ENCODE data around the gene AARS1. TPM values are rescaled to one million over a fixed set of nuclear protein-coding genes. Genes with fewer than 3 reads are reported as not detected.
A peak's percentile ranks its signal among the peaks of the same experiment; 100 is the strongest.
"Not testable (repeated sequence)": the region's sequence is repeated elsewhere in the genome, so short reads cannot be mapped to it uniquely, and the experiment has no call there.

The AARS1 gene
- total RNA-seq, 2 donors from 2014 or later: 68.0 to 69.4 TPM

DNA sequence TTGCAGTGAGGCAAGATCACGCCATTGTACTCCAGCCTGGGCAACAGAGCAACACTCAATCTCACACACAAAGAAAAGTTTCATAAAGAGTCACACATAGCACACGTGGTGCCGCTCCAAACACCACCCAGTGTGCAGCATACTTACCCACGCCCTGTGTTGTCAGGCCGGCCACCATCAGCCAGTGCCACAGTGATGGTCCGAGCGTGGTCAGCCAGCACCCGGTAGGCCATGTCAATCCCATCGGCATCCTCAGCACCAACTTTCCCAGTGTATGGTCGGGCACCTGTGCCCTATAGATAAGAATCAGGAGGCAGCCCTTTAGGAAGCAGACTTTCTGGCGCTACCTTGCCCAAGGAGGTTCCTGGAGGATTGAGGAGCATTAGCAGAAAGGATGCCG, 19.8 kb downstream of the AARS1 start:
- Histone ChIP-seq H3K36me3 (peaks cover 76% of the 10 kb centered on the region), H3K4me3 (no peak overlapping the region), H3K9me3 (no peaks in the 10 kb centered on the region), H3K27me3 (replicated peaks; ENCODE audit: insufficient read depth) (no peaks in the 10 kb centered on the region), H3K4me1 (ENCODE audit: control insufficient read depth in 1 of 2, low read depth in 2 of 2) (no peaks in the 10 kb centered on the region), H3K27ac (no peak overlapping the region)
- TF ChIP-seq, protein P1, sequence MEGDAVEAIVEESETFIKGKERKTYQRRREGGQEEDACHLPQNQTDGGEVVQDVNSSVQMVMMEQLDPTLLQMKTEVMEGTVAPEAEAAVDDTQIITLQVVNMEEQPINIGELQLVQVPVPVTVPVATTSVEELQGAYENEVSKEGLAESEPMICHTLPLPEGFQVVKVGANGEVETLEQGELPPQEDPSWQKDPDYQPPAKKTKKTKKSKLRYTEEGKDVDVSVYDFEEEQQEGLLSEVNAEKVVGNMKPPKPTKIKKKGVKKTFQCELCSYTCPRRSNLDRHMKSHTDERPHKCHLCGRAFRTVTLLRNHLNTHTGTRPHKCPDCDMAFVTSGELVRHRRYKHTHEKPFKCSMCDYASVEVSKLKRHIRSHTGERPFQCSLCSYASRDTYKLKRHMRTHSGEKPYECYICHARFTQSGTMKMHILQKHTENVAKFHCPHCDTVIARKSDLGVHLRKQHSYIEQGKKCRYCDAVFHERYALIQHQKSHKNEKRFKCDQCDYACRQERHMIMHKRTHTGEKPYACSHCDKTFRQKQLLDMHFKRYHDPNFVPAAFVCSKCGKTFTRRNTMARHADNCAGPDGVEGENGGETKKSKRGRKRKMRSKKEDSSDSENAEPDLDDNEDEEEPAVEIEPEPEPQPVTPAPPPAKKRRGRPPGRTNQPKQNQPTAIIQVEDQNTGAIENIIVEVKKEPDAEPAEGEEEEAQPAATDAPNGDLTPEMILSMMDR (IDR thresholded peaks at IDR 0.05): no peak
- DNase-seq (ENCODE audit: low spot score) (no peak), ATAC-seq (ENCODE audit: insufficient number of reproducible peaks, low FRiP score, low read depth) (no peak)

DNA sequence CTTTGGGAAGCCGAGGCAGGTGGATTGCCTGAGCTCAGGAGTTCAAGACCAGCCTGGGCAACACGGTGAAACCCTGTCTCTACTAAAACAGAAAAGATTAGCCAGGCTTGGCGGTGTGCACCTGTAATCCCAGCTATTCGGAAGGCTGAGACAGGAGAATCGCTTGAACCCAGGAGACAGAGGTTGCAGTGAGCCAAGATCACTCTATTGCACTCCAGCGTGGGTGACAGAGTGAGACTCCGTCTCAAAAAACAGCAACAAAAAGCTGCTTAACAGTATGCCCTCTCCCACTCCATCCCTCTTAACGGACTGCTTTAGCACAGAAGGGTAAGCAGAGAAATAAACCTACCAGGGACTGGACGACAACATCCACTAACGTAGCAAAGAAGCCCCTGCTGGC, 21.4 kb downstream of the AARS1 start:
- not testable (repeated sequence) for H3K4me3 ChIP-seq; H3K9me3 ChIP-seq; H3K27ac ChIP-seq; DNase-seq (ENCODE audit: low spot score); H3K4me1 ChIP-seq (ENCODE audit: control insufficient read depth in 1 of 2, low read depth in 2 of 2); ATAC-seq (ENCODE audit: insufficient number of reproducible peaks, low FRiP score, low read depth); H3K27me3 ChIP-seq (replicated peaks; ENCODE audit: insufficient read depth)
- peaks cover 85% of the 10 kb centered on the region for H3K36me3 ChIP-seq

DNA sequence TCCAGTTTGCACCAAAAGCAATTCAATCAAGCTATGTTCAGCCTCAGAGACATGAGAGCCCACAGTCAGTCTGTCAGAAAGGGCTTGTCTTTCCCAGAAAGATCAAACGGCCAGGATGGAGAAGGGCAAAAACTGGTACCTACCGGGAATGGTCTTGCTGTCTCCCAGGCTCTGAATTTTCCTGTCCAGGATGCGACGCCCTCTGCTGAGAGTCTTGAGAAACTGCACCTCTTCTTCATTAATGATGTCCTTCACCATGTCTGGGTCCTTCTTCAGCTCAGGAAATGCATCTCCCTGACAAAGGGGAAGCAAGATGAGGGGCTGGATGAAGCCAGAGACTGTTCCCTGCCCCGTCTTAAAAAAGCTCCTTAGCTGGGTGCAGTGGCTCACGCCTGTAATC, 21.8 kb downstream of the AARS1 start:
- Histone ChIP-seq H3K36me3 (peaks cover 89% of the 10 kb centered on the region), H3K4me1 (ENCODE audit: control insufficient read depth in 1 of 2, low read depth in 2 of 2) (no peaks in the 10 kb centered on the region), H3K27ac (no peak overlapping the region), H3K9me3 (no peaks in the 10 kb centered on the region), H3K27me3 (replicated peaks; ENCODE audit: insufficient read depth) (no peaks in the 10 kb centered on the region), H3K4me3 (no peak overlapping the region)
- no peak for DNase-seq (ENCODE audit: low spot score)
- no peak for ATAC-seq (ENCODE audit: insufficient number of reproducible peaks, low FRiP score, low read depth)
- TF ChIP-seq, protein P1 (IDR thresholded peaks at IDR 0.05): peak; percentile 44

GRCh38 chr16:70259903-70260302, 29.4 kb downstream of the AARS1 start:
- peaks cover 90% of the 10 kb centered on the region for H3K36me3 ChIP-seq
- H3K27me3 ChIP-seq (replicated peaks; ENCODE audit: insufficient read depth); DNase-seq (ENCODE audit: low spot score); ATAC-seq (ENCODE audit: insufficient number of reproducible peaks, low FRiP score, low read depth); H3K9me3 ChIP-seq; H3K4me1 ChIP-seq (ENCODE audit: control insufficient read depth in 1 of 2, low read depth in 2 of 2); H3K4me3 ChIP-seq; H3K27ac ChIP-seq: not testable (repeated sequence)

DNA sequence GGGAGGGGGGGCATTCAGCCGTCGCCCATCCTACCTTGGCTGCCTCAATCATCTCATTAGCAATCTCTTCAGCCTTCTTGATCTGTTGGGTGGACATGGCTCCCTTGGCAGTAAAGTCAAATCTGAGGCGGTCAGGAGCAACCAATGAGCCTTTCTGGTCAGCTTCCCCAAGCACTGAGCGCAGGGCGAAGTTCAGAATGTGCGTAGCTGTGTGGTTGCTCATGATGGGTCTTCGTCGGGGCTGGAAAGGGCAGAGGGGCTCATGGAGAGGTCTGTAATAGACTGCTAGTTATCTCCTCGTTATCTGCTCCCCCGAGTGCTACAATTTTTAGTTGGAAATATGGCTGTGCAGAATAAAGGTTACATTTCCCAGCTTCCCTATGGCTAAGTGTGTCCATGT, 30.4 kb downstream of the AARS1 start:
- no peaks in the 10 kb centered on the region for H3K9me3 ChIP-seq
- H3K36me3 ChIP-seq: peaks cover 90% of the 10 kb centered on the region
- no peak overlapping the region for H3K27ac ChIP-seq
- TF ChIP-seq, protein P1 (IDR thresholded peaks at IDR 0.05): no peak
- ATAC-seq (ENCODE audit: insufficient number of reproducible peaks, low FRiP score, low read depth) (no peak), DNase-seq (ENCODE audit: low spot score) (no peak)
- H3K4me3 ChIP-seq: no peak overlapping the region
- H3K27me3 ChIP-seq (replicated peaks; ENCODE audit: insufficient read depth): no peaks in the 10 kb centered on the region
- H3K4me1 ChIP-seq (ENCODE audit: control insufficient read depth in 1 of 2, low read depth in 2 of 2): no peaks in the 10 kb centered on the region

DNA sequence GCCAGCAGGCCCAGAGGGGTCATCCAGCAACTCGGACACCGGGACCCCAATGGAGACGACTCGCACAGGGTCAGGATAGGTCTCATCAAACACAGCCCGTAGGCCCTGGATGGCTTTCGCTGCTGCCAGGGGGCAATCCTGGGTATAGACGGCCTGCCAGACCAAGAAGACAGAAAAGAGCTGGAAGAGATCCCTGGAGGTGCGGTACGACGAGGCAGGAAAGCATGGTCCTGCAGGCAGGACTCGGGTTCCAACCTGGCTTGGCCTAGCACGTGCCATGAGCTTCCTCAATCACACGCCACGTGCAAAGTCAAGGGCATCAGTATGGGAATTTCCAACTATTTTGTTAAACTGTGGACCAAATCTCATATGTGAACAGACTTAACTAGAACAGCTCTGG, 31.2 kb downstream of the AARS1 start:
- peaks cover 88% of the 10 kb centered on the region for H3K36me3 ChIP-seq
- ATAC-seq (ENCODE audit: insufficient number of reproducible peaks, low FRiP score, low read depth) (no peak), DNase-seq (ENCODE audit: low spot score) (no peak)
- no peak overlapping the region for H3K27ac ChIP-seq
- TF ChIP-seq, protein P1 (IDR thresholded peaks at IDR 0.05): no peak
- no peak overlapping the region for H3K4me3 ChIP-seq
- no peaks in the 10 kb centered on the region for H3K9me3 ChIP-seq
- H3K27me3 ChIP-seq (replicated peaks; ENCODE audit: insufficient read depth): no peaks in the 10 kb centered on the region
- no peaks in the 10 kb centered on the region for H3K4me1 ChIP-seq (ENCODE audit: control insufficient read depth in 1 of 2, low read depth in 2 of 2)

Data from thoracic aorta (tissue), 2 donors.